EL (cell line): ENCODE data around the gene CARD8.
"Not testable (repeated sequence)": the region's sequence is repeated elsewhere in the genome, so short reads cannot be mapped to it uniquely, and the experiment has no call there.

Source experiments
- DNase-seq: peaks from one replicate; pipeline ENCODE4 v3.0.0-alpha.2; 2016

The CARD8 gene

GRCh38 chr19:48255376-48256303 is at the start of gene CARD8:
Gene CARD8, minus strand, starts transcription at chr19:48255912. Its CDS starts 14,892 bp downstream, at chr19:48241020.
- DNase-seq = peak; percentile 87

GRCh38 chr19:48303866-48304265 is 48.2 kb upstream of the CARD8 start:
- no peak for DNase-seq

- no peak for DNase-seq
Measured at GRCh38 chr19:48303367-48303766, 47.7 kb upstream of the CARD8 start.

GRCh38 chr19:48302600-48302959 is 46.9 kb upstream of the CARD8 start:
- DNase-seq = no peak

- DNase-seq = no peak
Measured at GRCh38 chr19:48301886-48302599, 46.3 kb upstream of the CARD8 start.

- DNase-seq = no peak
Measured at GRCh38 chr19:48297975-48298374, 42.3 kb upstream of the CARD8 start.

- DNase-seq = no peak
Measured at GRCh38 chr19:48296963-48297734, 41.4 kb upstream of the CARD8 start.

- DNase-seq = no peak
Measured at GRCh38 chr19:48295458-48295857, 39.7 kb upstream of the CARD8 start.

GRCh38 chr19:48292798-48293197 is 37.1 kb upstream of the CARD8 start:
- DNase-seq = peak; percentile 88

- not testable (repeated sequence) for DNase-seq
Measured at GRCh38 chr19:48291489-48291815, 35.7 kb upstream of the CARD8 start.

GRCh38 chr19:48290771-48291488 is 35.2 kb upstream of the CARD8 start:
- DNase-seq = peak; percentile 84

GRCh38 chr19:48290401-48290770 is 34.7 kb upstream of the CARD8 start:
- peak; percentile 81 for DNase-seq

GRCh38 chr19:48287748-48288147 is 32.0 kb upstream of the CARD8 start:
- DNase-seq = no peak

GRCh38 chr19:48284896-48285295 is 29.2 kb upstream of the CARD8 start:
- DNase-seq = peak; percentile 77

- DNase-seq = peak; percentile 99
Measured at GRCh38 chr19:48283908-48284307, 28.2 kb upstream of the CARD8 start.

GRCh38 chr19:48279747-48280146 is 24.0 kb upstream of the CARD8 start:
- no peak for DNase-seq

- DNase-seq = no peak
Measured at GRCh38 chr19:48274938-48275337, 19.2 kb upstream of the CARD8 start.

GRCh38 chr19:48274173-48274572 is 18.5 kb upstream of the CARD8 start:
- peak; percentile 58 for DNase-seq

- DNase-seq = peak; percentile 68
Measured at GRCh38 chr19:48271531-48272151, 15.9 kb upstream of the CARD8 start.

- DNase-seq = not testable (repeated sequence)
Measured at GRCh38 chr19:48269617-48270026, 13.9 kb upstream of the CARD8 start.

- DNase-seq = not testable (repeated sequence)
Measured at GRCh38 chr19:48265326-48265725, 9.6 kb upstream of the CARD8 start.

- DNase-seq = not testable (repeated sequence)
Measured at GRCh38 chr19:48260359-48260714, 4.6 kb upstream of the CARD8 start.
